ENCODE results near the gene PPP1R12B. TPM values are rescaled to one million over a fixed set of nuclear protein-coding genes. Genes with fewer than 3 reads are reported as not detected.
"Not testable (repeated sequence)": the region's sequence is repeated elsewhere in the genome, so short reads cannot be mapped to it uniquely, and the experiment has no call there.

PPP1R12B gene
- total RNA-seq, 3 donors from 2014 or later, result 80.9 to 655 (median 89.0) TPM

- ATAC-seq; intact Hi-C loops (cut with DNase I, micrococcal nuclease); H3K9me3 ChIP-seq: not testable (repeated sequence)
Observed at GRCh38 chr1:202479661-202480060, 131.2 kb downstream of the PPP1R12B start.

DNA sequence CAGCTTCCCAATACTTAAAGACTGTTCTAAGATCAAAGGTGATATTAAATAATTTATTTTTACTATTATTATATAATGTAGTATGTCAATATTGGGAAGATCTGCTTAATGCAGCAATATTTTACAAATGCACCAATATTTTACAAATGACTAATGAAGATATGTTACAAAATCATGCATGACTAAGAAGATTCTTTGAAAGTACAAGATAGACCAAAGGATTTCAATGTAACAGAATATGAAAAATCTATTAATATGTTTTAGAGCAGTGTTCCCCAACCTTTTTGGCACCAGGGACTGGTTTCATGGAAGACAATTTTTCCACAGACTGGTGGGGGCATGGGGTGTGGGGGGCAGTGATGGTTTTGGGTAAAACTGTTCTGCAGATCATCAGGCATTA is 132.1 kb downstream of the PPP1R12B start:
- DNase-seq; intact Hi-C loops (cut with DNase I, micrococcal nuclease); ATAC-seq; H3K4me1 ChIP-seq (ENCODE audit: low read depth); H3K9me3 ChIP-seq; H3K4me3 ChIP-seq; H3K36me3 ChIP-seq (ENCODE audit: low read depth): not testable (repeated sequence)

More at GRCh38 chr1:202479661-202480060, 131.2 kb downstream of the PPP1R12B start:
- H3K36me3 ChIP-seq (ENCODE audit: low read depth); DNase-seq; H3K4me3 ChIP-seq; H3K4me1 ChIP-seq (ENCODE audit: low read depth): not testable (repeated sequence)

- H3K9me3 ChIP-seq; intact Hi-C loops (cut with DNase I, micrococcal nuclease); H3K4me1 ChIP-seq (ENCODE audit: low read depth); H3K4me3 ChIP-seq; H3K36me3 ChIP-seq (ENCODE audit: low read depth): not testable (repeated sequence)
- DNase-seq, result peak in 1 of 3 donors; percentile 53
- ATAC-seq, result peak; percentile 93
Observed at GRCh38 chr1:202483362-202483761, 134.9 kb downstream of the PPP1R12B start.

DNA sequence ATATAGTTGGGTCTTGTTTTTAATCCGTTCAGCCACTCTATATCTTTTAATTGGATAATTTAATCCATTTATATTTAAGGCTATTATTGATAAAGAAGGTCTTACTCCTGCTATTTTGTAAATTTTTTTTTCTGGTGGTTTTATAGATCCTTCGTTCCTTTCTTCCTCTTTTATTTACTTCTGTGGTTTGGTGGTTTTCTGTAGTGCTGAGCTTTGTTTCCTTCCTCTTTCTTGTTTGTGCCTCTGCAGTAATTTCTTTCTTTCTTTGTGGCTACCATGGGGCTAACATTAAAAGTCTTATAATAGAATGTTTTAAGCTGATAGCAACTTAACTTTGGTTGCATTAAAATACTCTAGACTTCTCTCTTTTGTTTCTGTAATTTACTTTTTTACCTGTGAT is 135.5 kb downstream of the PPP1R12B start:
- intact Hi-C loops (cut with DNase I, micrococcal nuclease); H3K4me1 ChIP-seq (ENCODE audit: low read depth); H3K4me3 ChIP-seq; DNase-seq; H3K9me3 ChIP-seq; H3K36me3 ChIP-seq (ENCODE audit: low read depth): not testable (repeated sequence)
- ATAC-seq, result peak; percentile 47

DNA sequence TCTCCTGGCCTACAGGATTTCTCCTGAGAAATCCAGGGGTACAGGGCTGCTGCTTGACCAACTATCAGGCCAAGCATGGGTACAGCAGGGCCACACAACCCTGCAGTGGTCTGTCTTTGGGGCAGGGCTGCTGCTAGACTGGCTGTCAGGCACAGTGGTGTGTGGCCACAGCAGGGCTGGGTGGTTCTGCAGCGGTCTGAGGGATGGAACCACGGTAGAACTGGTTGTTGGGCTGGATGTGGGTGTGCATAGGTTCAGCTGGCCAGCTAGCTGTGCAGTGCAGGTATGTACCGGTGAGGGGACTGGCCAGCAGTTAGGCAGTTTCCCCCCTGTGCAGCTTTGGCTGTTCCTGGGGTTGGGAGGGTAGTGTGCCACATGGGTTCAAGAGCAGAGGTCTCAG is 136.3 kb downstream of the PPP1R12B start:
- peak; percentile 10 for ATAC-seq
- intact Hi-C loops (cut with DNase I, micrococcal nuclease); H3K9me3 ChIP-seq; H3K36me3 ChIP-seq (ENCODE audit: low read depth); H3K4me1 ChIP-seq (ENCODE audit: low read depth); DNase-seq; H3K4me3 ChIP-seq: not testable (repeated sequence)

GRCh38 chr1:202488178-202488649 is 139.7 kb downstream of the PPP1R12B start:
- H3K9me3 ChIP-seq; intact Hi-C loops (cut with DNase I, micrococcal nuclease); ATAC-seq; H3K4me3 ChIP-seq; H3K4me1 ChIP-seq (ENCODE audit: low read depth); H3K36me3 ChIP-seq (ENCODE audit: low read depth); DNase-seq: not testable (repeated sequence)

- H3K36me3 ChIP-seq (ENCODE audit: low read depth); intact Hi-C loops (cut with DNase I, micrococcal nuclease); ATAC-seq; H3K4me3 ChIP-seq; DNase-seq; H3K9me3 ChIP-seq; H3K4me1 ChIP-seq (ENCODE audit: low read depth): not testable (repeated sequence)
Observed at GRCh38 chr1:202489101-202489500, 140.6 kb downstream of the PPP1R12B start.

- H3K4me3 ChIP-seq; H3K36me3 ChIP-seq (ENCODE audit: low read depth); DNase-seq; H3K4me1 ChIP-seq (ENCODE audit: low read depth); intact Hi-C loops (cut with DNase I, micrococcal nuclease); ATAC-seq; H3K9me3 ChIP-seq: not testable (repeated sequence)
Observed at GRCh38 chr1:202493112-202493511, 144.6 kb downstream of the PPP1R12B start.

- DNase-seq (no peak), ATAC-seq (no peak)
- TF ChIP-seq CTCF (IDR thresholded peaks at IDR 0.05), result no peak
- Histone ChIP-seq H3K9me3 (no peaks in the 10 kb centered on the region), H3K4me1 (ENCODE audit: low read depth) (no peaks in the 10 kb centered on the region), H3K4me3 (no peak overlapping the region), H3K36me3 (ENCODE audit: low read depth) (no peaks in the 10 kb centered on the region)
- intact Hi-C loops (cut with DNase I, micrococcal nuclease), result loop anchor here in 1 of 2 donors (5.0 kb wide), 1 partner anchor 104 kb away; no protein-coding TSS in a partner anchor
Observed at GRCh38 chr1:202498542-202498941, 150.0 kb downstream of the PPP1R12B start.

DNA sequence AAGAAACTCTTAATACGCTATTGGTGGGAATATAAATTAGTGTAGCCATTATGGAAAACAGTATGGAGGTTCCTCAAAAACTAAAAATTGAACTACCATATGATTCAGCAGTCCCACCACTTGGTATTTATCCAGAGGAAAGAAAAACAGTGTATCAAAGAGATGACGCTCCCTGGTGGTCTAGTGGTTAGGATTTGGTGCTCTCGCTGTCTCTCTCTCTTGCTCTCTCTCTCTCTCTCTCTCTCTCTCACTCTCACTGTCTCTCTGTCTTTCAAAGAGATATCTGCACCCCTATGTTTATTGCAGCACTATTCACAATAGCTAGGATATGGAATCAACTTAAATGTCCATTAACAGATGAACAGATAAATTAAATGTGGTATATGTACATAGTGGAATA is 151.5 kb downstream of the PPP1R12B start:
- not testable (repeated sequence) for H3K4me1 ChIP-seq (ENCODE audit: low read depth); H3K9me3 ChIP-seq; H3K4me3 ChIP-seq; ATAC-seq; H3K36me3 ChIP-seq (ENCODE audit: low read depth); DNase-seq
- intact Hi-C loops (cut with DNase I, micrococcal nuclease), result loop anchor here in 1 of 2 donors (5.0 kb wide), 1 partner anchor 102 kb away; no protein-coding TSS in a partner anchor

Data from mucosa of descending colon (tissue), 3 donors.